Breast epithelium (tissue), 3 donors: ENCODE measurements around the gene DNAH7.

Source experiments
- POLR2A ChIP-seq: fragments of 450-650 bp; IDR thresholded peaks from one replicate; pipeline ENCODE4 v1.6.1; 2016; ENCODE audit warnings: antibody characterized with exemption, mild to moderate bottlenecking, moderate library complexity
- POLR2AphosphoS5 ChIP-seq, 3 donors: sonication (generic); formaldehyde crosslinking; IDR thresholded peaks; one replicate each; pipeline ENCODE4 v1.6.1; 2017; ENCODE audit warnings: antibody characterized with exemption in 3 of 3
- TF ChIP-seq, protein P1 (sequence below), 3 donors: fragments of 450-650 bp; IDR thresholded peaks; one replicate each; pipeline ENCODE4 v1.5.1; 2016 to 2017; ENCODE audit warnings: antibody characterized with exemption in 3 of 3, mild to moderate bottlenecking in 3 of 3, moderate library complexity in 3 of 3

DNA sequence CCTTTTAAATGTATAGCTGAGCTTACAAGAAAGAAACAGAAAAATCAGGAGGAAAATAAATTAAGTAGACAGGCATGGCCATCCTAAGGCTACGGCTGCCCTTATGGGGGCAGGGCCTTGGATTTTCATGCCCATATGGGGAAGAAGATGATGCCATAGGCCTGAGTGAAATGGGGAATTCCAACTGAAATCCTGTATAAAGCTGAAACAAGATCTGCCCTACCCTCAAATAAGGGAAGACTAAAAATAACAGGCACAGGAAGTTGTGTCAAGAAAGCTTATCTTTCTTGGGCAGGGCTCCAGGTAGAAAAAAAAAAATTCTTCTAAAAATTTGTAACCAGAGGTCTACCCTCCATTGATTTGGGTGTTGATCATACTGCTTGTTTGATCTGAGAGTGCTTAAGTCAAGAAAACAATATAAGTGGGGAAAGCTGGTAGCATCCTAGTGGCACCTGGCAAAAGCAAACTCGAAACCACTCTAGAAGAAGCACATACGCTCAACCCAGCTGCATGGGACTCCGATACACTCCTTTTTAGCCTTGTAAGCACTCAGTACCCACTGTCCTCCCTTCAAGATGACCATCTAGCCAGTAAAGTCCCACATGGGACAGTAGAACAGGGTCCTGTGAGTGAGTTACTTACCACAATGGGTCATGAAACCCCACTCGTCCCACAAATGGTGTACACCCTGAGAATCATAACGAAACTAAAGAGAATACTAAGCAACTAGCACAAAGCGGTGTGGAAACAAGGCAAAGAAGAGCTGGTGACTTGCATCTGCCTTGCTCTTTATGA lies 22.3 kb downstream of the DNAH7 start:
- no peak for TF ChIP-seq POLR2AphosphoS5 (IDR thresholded peaks at IDR 0.05)
- TF ChIP-seq, protein P1, sequence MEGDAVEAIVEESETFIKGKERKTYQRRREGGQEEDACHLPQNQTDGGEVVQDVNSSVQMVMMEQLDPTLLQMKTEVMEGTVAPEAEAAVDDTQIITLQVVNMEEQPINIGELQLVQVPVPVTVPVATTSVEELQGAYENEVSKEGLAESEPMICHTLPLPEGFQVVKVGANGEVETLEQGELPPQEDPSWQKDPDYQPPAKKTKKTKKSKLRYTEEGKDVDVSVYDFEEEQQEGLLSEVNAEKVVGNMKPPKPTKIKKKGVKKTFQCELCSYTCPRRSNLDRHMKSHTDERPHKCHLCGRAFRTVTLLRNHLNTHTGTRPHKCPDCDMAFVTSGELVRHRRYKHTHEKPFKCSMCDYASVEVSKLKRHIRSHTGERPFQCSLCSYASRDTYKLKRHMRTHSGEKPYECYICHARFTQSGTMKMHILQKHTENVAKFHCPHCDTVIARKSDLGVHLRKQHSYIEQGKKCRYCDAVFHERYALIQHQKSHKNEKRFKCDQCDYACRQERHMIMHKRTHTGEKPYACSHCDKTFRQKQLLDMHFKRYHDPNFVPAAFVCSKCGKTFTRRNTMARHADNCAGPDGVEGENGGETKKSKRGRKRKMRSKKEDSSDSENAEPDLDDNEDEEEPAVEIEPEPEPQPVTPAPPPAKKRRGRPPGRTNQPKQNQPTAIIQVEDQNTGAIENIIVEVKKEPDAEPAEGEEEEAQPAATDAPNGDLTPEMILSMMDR (IDR thresholded peaks at IDR 0.05), result no peak
- no peak for TF ChIP-seq POLR2A
